ENCODE results near the gene EYA4. TPM values are rescaled to one million over a fixed set of nuclear protein-coding genes. Genes with fewer than 3 reads are reported as not detected.

EYA4 gene
- polyA plus RNA-seq, 2 of the 4 experiments (the other 2 are of a cell fraction) = 14.4 to 28.3 TPM

DNA sequence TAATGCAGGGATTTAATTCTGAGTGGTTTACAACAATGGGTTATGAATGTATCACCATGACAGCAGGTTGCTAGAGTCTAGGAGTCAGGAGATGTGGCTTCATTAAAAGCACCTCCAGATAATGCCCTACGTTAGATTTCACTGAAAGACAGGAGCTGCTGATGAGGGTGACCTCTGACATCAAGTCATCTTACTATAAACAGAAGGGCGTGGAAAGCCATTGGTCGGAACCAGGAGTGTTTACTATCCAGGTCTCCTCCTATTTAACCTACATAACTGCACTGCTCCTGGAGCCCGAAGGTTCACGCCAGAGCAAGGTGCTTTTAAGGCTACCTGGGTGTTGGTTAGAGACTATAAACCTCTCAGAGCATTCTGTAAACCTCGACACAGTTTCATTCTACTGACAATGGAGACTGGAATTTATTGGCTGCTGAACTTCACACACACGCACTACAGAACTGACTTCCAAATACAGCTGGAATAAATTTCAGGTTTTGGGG is 128.7 kb downstream of the EYA4 start:
- no peak overlapping the region for H3K4me3 ChIP-seq
- 75% methylated on average over 7 of the region's 7 CpGs for WGBS (ENCODE audit: missing lambda C conversion rate)
- ATAC-seq (no peak), DNase-seq (ENCODE audit: low read depth in 1 of 2, low spot score in 1 of 2) (no peak), FAIRE-seq (no peak)
- H3K9me3 ChIP-seq = no peaks in the 10 kb centered on the region
- peaks cover 25% of the 10 kb centered on the region; the same call in 2 of the 3 replicates for H3K4me1 ChIP-seq
- no peak overlapping the region for H3K27ac ChIP-seq
- ChIA-PET POLR2A (no interaction called here), CTCF (no interaction called here)
- TF ChIP-seq HOXB13 (CRISPR knock-in tag; IDR thresholded peaks at IDR 0.05; ENCODE audit: low read depth) (no peak), EHF (CRISPR knock-in tag; IDR thresholded peaks at IDR 0.05) (no peak), RARB (CRISPR knock-in tag; IDR thresholded peaks at IDR 0.05) (no peak), KDM1A (IDR thresholded peaks at IDR 0.05; ENCODE audit: low read depth) (no peak), JUNB (IDR thresholded peaks at IDR 0.05) (no peak), CHD2 (IDR thresholded peaks at IDR 0.05; ENCODE audit: low read length, partially characterized antibody) (no peak), EHMT2 (IDR thresholded peaks at IDR 0.05; ENCODE audit: low read depth) (no peak), PHF8 (IDR thresholded peaks at IDR 0.05; ENCODE audit: borderline replicate concordance, low read depth) (no peak), MAZ (IDR thresholded peaks at IDR 0.05; ENCODE audit: borderline replicate concordance, low read depth, low read length) (no peak)
- TF ChIP-seq, protein P1, sequence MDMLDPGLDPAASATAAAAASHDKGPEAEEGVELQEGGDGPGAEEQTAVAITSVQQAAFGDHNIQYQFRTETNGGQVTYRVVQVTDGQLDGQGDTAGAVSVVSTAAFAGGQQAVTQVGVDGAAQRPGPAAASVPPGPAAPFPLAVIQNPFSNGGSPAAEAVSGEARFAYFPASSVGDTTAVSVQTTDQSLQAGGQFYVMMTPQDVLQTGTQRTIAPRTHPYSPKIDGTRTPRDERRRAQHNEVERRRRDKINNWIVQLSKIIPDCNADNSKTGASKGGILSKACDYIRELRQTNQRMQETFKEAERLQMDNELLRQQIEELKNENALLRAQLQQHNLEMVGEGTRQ (IDR thresholded peaks at IDR 0.05) = no peak
- peak overlapping the region; percentile 7; the same call in 1 of the 3 replicates for H3K4me2 ChIP-seq

DNA sequence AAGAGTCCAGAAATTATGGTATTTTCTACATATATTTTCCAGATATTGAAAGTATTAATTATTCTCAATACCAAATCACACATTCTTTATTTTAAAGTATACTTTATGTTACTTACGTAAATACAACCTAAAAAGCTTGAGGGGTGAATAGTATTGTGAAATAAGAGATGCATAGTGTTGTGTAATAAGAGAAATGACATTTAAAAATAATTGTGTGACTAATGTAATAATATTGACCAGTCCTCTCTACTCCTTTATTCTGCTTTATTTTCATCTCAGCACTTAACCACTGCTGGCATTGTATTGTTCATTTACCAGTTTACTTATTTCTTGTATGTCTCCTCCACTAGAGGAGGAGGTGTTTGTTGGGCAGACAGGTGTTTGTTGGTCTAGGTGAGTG is 135.6 kb downstream of the EYA4 start:
- Histone ChIP-seq H3K4me2 (no peak overlapping the region), H3K4me3 (no peak overlapping the region), H3K27ac (no peak overlapping the region), H3K9me3 (no peaks in the 10 kb centered on the region), H3K4me1 (peaks cover 7% of the 10 kb centered on the region; the same call in 1 of the 3 replicates)
- ATAC-seq (no peak), DNase-seq (ENCODE audit: low read depth in 1 of 2, low spot score in 1 of 2) (no peak), FAIRE-seq (no peak)
- ChIA-PET CTCF (no interaction called here), POLR2A (no interaction called here)
- WGBS (ENCODE audit: missing lambda C conversion rate) = 91% methylated on average over 1 of the region's 1 CpG
- no peak for TF ChIP-seq FOXS1 (CRISPR knock-in tag; IDR thresholded peaks at IDR 0.05)

DNA sequence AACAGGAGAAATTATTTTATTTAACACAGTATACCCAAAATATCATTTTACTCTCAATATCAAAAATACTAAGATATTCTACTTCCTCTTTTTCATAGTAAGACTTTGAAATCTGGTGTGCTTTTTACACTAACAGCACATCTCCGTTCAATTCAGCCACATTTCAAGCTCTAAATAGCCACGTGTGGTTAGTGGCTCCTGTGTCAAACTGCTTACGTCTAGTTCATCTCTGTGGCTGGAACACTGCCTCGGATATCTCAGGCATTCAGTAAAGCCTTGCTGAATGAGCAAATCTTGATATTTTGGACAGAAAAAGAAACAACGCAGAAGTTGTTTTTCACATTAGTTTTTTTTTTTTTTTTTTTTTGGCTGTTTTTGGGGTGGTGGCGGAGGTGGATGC is 136.1 kb downstream of the EYA4 start:
- ChIA-PET POLR2A (no interaction called here), CTCF (no interaction called here)
- no peak overlapping the region for H3K27ac ChIP-seq
- no peak for DNase-seq (ENCODE audit: low read depth in 1 of 2, low spot score in 1 of 2)
- H3K9me3 ChIP-seq = no peaks in the 10 kb centered on the region
- 86% methylated on average over 6 of the region's 6 CpGs for WGBS (ENCODE audit: missing lambda C conversion rate)
- H3K4me3 ChIP-seq = no peak overlapping the region
- H3K4me2 ChIP-seq = no peak overlapping the region
- TF ChIP-seq, protein P2, sequence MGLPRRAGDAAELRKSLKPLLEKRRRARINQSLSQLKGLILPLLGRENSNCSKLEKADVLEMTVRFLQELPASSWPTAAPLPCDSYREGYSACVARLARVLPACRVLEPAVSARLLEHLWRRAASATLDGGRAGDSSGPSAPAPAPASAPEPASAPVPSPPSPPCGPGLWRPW (IDR thresholded peaks at IDR 0.05) = no peak
- no peak for TF ChIP-seq CBX2 (IDR thresholded peaks at IDR 0.05; ENCODE audit: borderline replicate concordance, low read depth)
- no peak for TF ChIP-seq NPAS2 (CRISPR knock-in tag; IDR thresholded peaks at IDR 0.05; ENCODE audit: borderline replicate concordance)
- ATAC-seq = no peak
- no peak for FAIRE-seq
- H3K4me1 ChIP-seq = 0 out of 3 replicates have a peak, but pooled peaks cover 6% of the 10 kb centered on the region

DNA sequence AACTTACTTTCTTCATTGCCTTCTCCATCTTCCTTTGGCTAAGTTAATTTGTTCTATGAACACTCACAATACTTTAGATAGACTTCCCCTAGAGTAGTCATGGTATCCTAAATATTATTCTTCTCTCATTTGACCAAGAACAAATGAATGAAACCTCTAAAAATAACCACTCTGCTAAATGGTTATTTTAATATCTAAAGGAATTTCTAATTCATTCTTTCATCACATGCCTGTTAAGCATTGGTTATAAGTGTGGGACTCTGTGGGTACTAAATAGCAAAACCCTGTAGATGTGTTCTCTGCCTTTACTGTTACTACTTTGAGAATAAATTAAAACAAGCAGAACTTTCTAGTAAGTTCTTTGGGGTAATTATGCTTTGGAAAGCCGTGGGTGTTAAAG is 138.9 kb downstream of the EYA4 start:
- DNase-seq (ENCODE audit: low read depth in 1 of 2, low spot score in 1 of 2) (no peak), FAIRE-seq (no peak), ATAC-seq (no peak)
- ChIA-PET POLR2A (no interaction called here), CTCF (no interaction called here)
- Histone ChIP-seq H3K27ac (no peak overlapping the region), H3K4me2 (no peak overlapping the region), H3K4me1 (0 out of 3 replicates have a peak, but pooled peaks cover 6% of the 10 kb centered on the region), H3K9me3 (no peaks in the 10 kb centered on the region), H3K4me3 (no peak overlapping the region)
- TF ChIP-seq HDAC2 (IDR thresholded peaks at IDR 0.05) (no peak), MYC (IDR thresholded peaks at IDR 0.05; ENCODE audit: borderline replicate concordance, low read length) (no peak), RARB (CRISPR knock-in tag; IDR thresholded peaks at IDR 0.05) (no peak), ZNF302 (CRISPR knock-in tag; IDR thresholded peaks at IDR 0.05) (no peak), POLR2A (IDR thresholded peaks at IDR 0.05; ENCODE audit: low read length) (no peak), FOSB (CRISPR knock-in tag; IDR thresholded peaks at IDR 0.05) (no peak)
- WGBS (ENCODE audit: missing lambda C conversion rate) = 100% methylated on average over 1 of the region's 1 CpG
